MCF 10A (cell line): ENCODE data around the gene USP7. TPM values are rescaled to one million over a fixed set of nuclear protein-coding genes. Genes with fewer than 3 reads are reported as not detected.

ENCODE experiments used
- BruUV-seq: library from RNA; stranded (reverse); fragments of 400-500 nt; replicated peaks from 2 replicates; lab custom pipeline; 2021; lab: Mats Ljungman, UMichigan
- CTCF ChIA-PET: fragments of 300-600 bp; sonication (Branson Sonifier 250); formaldehyde crosslinking; extraction: SDS; loops from one replicate; lab custom pipeline; 2021; ENCODE audit warnings: antibody characterized with exemption, inconsistent platforms; lab: Yijun Ruan, JAX
- POLR2A ChIA-PET: fragments of 300-600, 350-650 bp; sonication (Branson Sonifier 250); formaldehyde crosslinking; extraction: SDS; loops from one replicate; lab custom pipeline; 2020; ENCODE audit warnings: antibody characterized with exemption, inconsistent platforms; lab: Yijun Ruan, JAX
- DNase-seq: peaks from one replicate; pipeline ENCODE4 v3.0.0-alpha.2; 2018; ENCODE audit not compliant: unreplicated experiment
- H3K27ac Mint-ChIP-seq: one replicate; pipeline ENCODE4 v1.8.0; 2022; ENCODE audit warnings: mild to moderate bottlenecking, low read depth, mixed read lengths; ENCODE audit not compliant: unreplicated experiment
- H3K27me3 Mint-ChIP-seq: one replicate; pipeline ENCODE4 v1.8.0; 2022; ENCODE audit warnings: mixed read lengths; ENCODE audit not compliant: insufficient read depth, unreplicated experiment
- H3K36me3 Mint-ChIP-seq: one replicate; pipeline ENCODE4 v1.8.0; 2022; ENCODE audit warnings: mild to moderate bottlenecking, moderate library complexity, mixed read lengths; ENCODE audit not compliant: insufficient read depth, unreplicated experiment
- H3K4me1 Mint-ChIP-seq: one replicate; pipeline ENCODE4 v1.8.0; 2022; ENCODE audit warnings: mixed read lengths; ENCODE audit not compliant: insufficient read depth, unreplicated experiment
- H3K4me3 Mint-ChIP-seq: one replicate; pipeline ENCODE4 v1.8.0; 2022; ENCODE audit warnings: mild to moderate bottlenecking, moderate library complexity, mixed read lengths; ENCODE audit not compliant: unreplicated experiment
- H3K9me3 Mint-ChIP-seq: one replicate; pipeline ENCODE4 v1.8.0; 2022; ENCODE audit warnings: mixed read lengths; ENCODE audit not compliant: unreplicated experiment
- CTCF ChIP-seq: fragments of 200-600 bp; IDR thresholded peaks from one replicate; pipeline ENCODE4 v1.8.0; 2022; ENCODE audit warnings: antibody characterized with exemption, mild to moderate bottlenecking; ENCODE audit not compliant: unreplicated experiment
- intact Hi-C: fragments of 100-400 bp; cut with micrococcal nuclease; formaldehyde crosslinking; loops from 2 replicates; pipeline ENCODE4 v1.14.1; 2022
- total RNA-seq: library from RNA; stranded (reverse); gene quantifications from 2 replicates; pipeline ENCODE4 v1.2.3, GENCODE V29; 2022

The USP7 gene
- total RNA-seq, 1 experiment from 2014 or later = 108 TPM

DNA sequence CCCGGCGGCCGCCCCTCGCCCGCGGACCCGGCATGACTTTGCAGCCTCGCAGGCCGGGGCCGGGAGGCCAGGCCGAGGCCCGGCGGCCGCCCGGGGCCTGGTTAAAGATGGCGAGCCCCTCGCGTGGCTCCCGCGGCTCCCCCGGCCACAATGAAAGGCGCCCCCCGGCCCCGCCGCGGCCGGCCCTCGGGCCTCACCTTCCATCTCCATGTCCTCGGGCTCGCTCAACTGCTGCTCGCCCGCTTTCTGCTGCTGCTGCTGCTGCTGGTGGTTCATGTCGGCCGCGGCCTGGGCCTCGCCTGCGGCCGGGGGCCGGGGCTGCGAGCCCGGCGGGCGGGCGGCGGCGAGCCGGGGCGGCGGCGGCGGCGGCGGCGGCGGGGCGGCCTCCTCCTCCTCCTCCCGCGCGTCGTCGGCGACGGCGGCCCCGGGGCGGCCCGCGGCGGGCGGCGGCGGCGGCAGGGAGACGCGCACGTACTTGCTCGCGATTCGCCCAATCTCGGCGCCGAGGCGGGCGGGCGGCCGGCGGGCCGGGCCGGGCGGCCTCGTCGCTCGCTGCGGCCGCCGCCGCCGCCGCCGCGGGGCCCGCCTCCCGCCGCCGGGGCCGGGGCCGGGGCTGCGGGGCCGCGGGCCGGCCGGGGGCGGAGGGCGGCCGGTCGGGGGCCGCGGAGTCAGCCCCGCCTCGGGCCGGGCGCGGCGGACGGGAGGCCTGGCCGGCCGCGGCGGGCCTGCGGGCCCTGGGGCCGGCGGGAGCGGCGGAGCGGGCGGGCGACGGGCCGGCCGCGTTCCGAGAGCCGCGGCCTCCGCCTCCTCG is 491 bp downstream of the USP7 start:
- BruUV-seq = no TSS peak
- no peaks in the 10 kb centered on the region for H3K27me3 Mint-ChIP-seq
- peaks cover 5% of the 10 kb centered on the region for H3K36me3 Mint-ChIP-seq
- H3K4me1 Mint-ChIP-seq = peaks cover 39% of the 10 kb centered on the region
- CTCF ChIA-PET = no interaction called here
- no peaks in the 10 kb centered on the region for H3K9me3 Mint-ChIP-seq
- peak overlapping the region; percentile 98 for H3K4me3 Mint-ChIP-seq
- no peak for DNase-seq
- intact Hi-C loops = loop anchor here (2.0 to 10.0 kb wide), 2 partner anchors 46 to 142 kb away; no protein-coding TSS in a partner anchor
- peak overlapping the region; percentile 81 for H3K27ac Mint-ChIP-seq
- no peak for TF ChIP-seq CTCF
- POLR2A ChIA-PET = interaction anchor here (1.1 to 1.5 kb wide), 3 partner anchors 65 to 129 kb away, joined by 3 to 5 read pairs (median 3); partner anchors contain the start of genes CARHSP1 and HAPSTR1

DNA sequence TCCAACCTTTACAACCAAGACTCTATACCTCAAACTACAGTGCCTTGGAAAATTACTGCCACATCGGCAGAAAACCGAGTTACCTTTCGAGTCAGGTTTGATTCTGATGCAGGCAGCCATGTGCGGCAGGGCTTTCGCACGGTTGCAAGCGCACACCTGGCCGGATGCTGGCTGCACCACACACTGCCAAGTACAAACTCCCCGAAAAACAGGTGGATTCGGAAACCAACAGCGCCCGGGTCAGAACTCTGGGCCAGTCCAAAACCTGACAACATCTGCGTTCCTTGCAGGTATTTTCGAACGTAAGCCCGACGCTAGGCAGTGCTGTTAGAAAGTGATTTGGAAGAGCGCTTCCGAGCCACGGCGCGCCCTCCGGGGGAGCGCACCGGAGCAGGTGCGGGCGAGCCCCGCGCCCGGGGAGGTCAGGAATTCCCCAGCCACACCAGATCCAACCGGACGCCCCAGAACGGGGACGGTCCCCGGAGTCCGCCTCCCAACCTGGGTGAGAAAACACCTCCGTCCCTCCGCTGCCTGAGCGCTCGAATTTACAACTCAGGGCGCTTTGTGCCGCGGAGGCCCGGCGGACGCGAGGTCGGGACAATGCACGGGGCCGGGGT is 1.2 kb downstream of the USP7 start:
- peaks cover 43% of the 10 kb centered on the region for H3K4me1 Mint-ChIP-seq
- intact Hi-C loops = loop anchor here (2.0 to 10.0 kb wide), 2 partner anchors 46 to 142 kb away; no protein-coding TSS in a partner anchor
- H3K27me3 Mint-ChIP-seq = no peaks in the 10 kb centered on the region

GRCh38 chr16:8961811-8962390 is 1.8 kb downstream of the USP7 start:
- Mint-ChIP-seq H3K4me3 (peak overlapping the region; percentile 98), H3K27me3 (no peaks in the 10 kb centered on the region), H3K27ac (peak overlapping the region; percentile 81), H3K9me3 (no peaks in the 10 kb centered on the region), H3K4me1 (peaks cover 48% of the 10 kb centered on the region), H3K36me3 (peaks cover 5% of the 10 kb centered on the region)
- ChIA-PET CTCF (interaction anchor here (0.6 to 2.2 kb wide), 6 partner anchors 13 to 200 kb away, joined by 3 to 9 read pairs (median 4); no protein-coding TSS in a partner anchor), POLR2A (interaction anchor here (0.7 to 0.9 kb wide), 3 partner anchors 16 to 166 kb away, joined by 3 read pairs; no protein-coding TSS in a partner anchor)
- BruUV-seq = TSS peak; percentile 41
- TF ChIP-seq CTCF = no peak
- intact Hi-C loops = loop anchor here (2.0 to 10.0 kb wide), 2 partner anchors 47 to 143 kb away; no protein-coding TSS in a partner anchor
- DNase-seq = no peak

More for the DNA sequence above, 1.2 kb downstream of the USP7 start:
- POLR2A ChIA-PET = interaction anchor here (0.7 kb wide), 1 partner anchor 110 kb away, joined by 3 read pairs; no protein-coding TSS in a partner anchor
- DNase-seq = peak; percentile 31
- no peak for TF ChIP-seq CTCF
- Mint-ChIP-seq H3K9me3 (no peaks in the 10 kb centered on the region), H3K4me3 (peak overlapping the region; percentile 98), H3K36me3 (peaks cover 5% of the 10 kb centered on the region), H3K27ac (peak overlapping the region; percentile 81)
- no TSS peak for BruUV-seq
- CTCF ChIA-PET = interaction anchor here (1.2 kb wide), 1 partner anchor 12 kb away, joined by 6 read pairs; no protein-coding TSS in a partner anchor
